K562 (cell line): ENCODE results near the gene ZNHIT2. TPM values are rescaled to one million over a fixed set of nuclear protein-coding genes. Genes with fewer than 3 reads are reported as not detected.

ENCODE experiments used
- ATAC-seq: fragments of 200-7000 bp; cut with Tn5 transposase; 3 replicates; pipeline ENCODE4 v1.9.1; 2020; ENCODE audit warnings: moderate library complexity
- BruUV-seq: library from RNA; stranded (reverse); fragments of 400-500 nt; replicated peaks from 2 replicates; lab custom pipeline; 2021; lab: Mats Ljungman, UMichigan
- CTCF ChIA-PET: fragments of 300-600 bp; formaldehyde crosslinking; extraction: SDS; loops from one replicate; lab custom pipeline; 2021; ENCODE audit warnings: low intra/inter-chr PET ratio; lab: Yijun Ruan, JAX
- POLR2A ChIA-PET: fragments of 300-600, 350-650 bp; sonication (Branson Sonifier 250); formaldehyde crosslinking; extraction: SDS; loops from one replicate; lab custom pipeline; 2021; ENCODE audit warnings: antibody characterized with exemption, inconsistent platforms; lab: Yijun Ruan, JAX
- DNase-seq, 4 experiments: peaks; one replicate each; pipeline versions ENCODE4 v3.0.0 to v3.0.0-alpha.2; 2011 to 2018; ENCODE audit warnings: low spot score in 3 of 4, mixed read lengths in 3 of 4; ENCODE audit errors: extremely low read depth in 1 of 4
- FAIRE-seq: peaks from 2 replicates; lab custom pipeline; 2011; peaks lifted over from hg19 to GRCh38; lab: Jason Lieb, UNC
- H2AFZ ChIP-seq: 2 replicates; pipeline ENCODE4 v1.6.0; 2011; ENCODE audit warnings: low read depth, low read length, control low read depth, inconsistent platforms
- H3K27ac ChIP-seq: fragments of 200-600 bp; 3 replicates; pipeline ENCODE4 v1.8.0; 2011; ENCODE audit warnings: low read depth, mild to moderate bottlenecking, control low read depth, inconsistent platforms, low read length, moderate library complexity, mixed read lengths; ENCODE audit errors: extremely low read depth
- H3K27me3 ChIP-seq, 2 experiments: fragments of 300-600 bp in 1 of 2; 2 replicates in 1 of 2; 3 replicates in 1 of 2; pipeline versions ENCODE4 v1.6.0 to v1.8.0; 2011; ENCODE audit warnings: inconsistent platforms in 2 of 2, low read length in 2 of 2, mild to moderate bottlenecking in 1 of 2, mixed read lengths in 1 of 2, moderate library complexity in 1 of 2; ENCODE audit not compliant: control insufficient read depth in 2 of 2, insufficient read depth in 2 of 2
- H3K36me3 ChIP-seq: fragments of 300-600 bp; 3 replicates; pipeline ENCODE4 v1.8.0; 2011; ENCODE audit warnings: mild to moderate bottlenecking, low read length, inconsistent platforms; ENCODE audit not compliant: control insufficient read depth, insufficient read depth
- H3K4me1 ChIP-seq, 2 experiments: fragments of 200-600 bp in 1 of 2; replicated peaks in 1 of 2; 2 replicates in 1 of 2; 3 replicates in 1 of 2; pipeline versions ENCODE4 v1.5.1 to v1.8.0; 2011; ENCODE audit warnings: inconsistent platforms in 2 of 2, low read length in 2 of 2, mild to moderate bottlenecking in 1 of 2, mixed read lengths in 1 of 2, moderate library complexity in 1 of 2; ENCODE audit not compliant: control insufficient read depth in 2 of 2, insufficient read depth in 2 of 2
- H3K4me2 ChIP-seq: 2 replicates; pipeline ENCODE4 v1.6.1; 2011; ENCODE audit warnings: low read length, control low read depth, inconsistent platforms, mixed read lengths; ENCODE audit not compliant: insufficient read depth
- H3K4me3 ChIP-seq: fragments of 200-600 bp; sonication (generic), shearing (Covaris generic); 2 replicates; pipeline ENCODE4 v1.5.1; 2016; ENCODE audit warnings: control low read depth, inconsistent platforms
- H3K79me2 ChIP-seq: fragments of 200-600 bp; 3 replicates; pipeline ENCODE4 v1.8.0; 2011; ENCODE audit warnings: low read length, inconsistent platforms; ENCODE audit not compliant: control insufficient read depth, insufficient read depth
- H3K9ac ChIP-seq, 2 experiments: 2 replicates each; pipeline versions ENCODE4 v1.6.0 to v1.6.1; 2011; ENCODE audit warnings: low read depth in 2 of 2, low read length in 2 of 2, control low read depth in 1 of 2, inconsistent platforms in 1 of 2, mild to moderate bottlenecking in 1 of 2, mixed read lengths in 1 of 2; ENCODE audit not compliant: insufficient read depth in 1 of 2
- H3K9me1 ChIP-seq: one replicate; pipeline ENCODE4 v1.6.0; 2011; ENCODE audit warnings: inconsistent platforms, mild to moderate bottlenecking, low read length, moderate library complexity; ENCODE audit not compliant: control insufficient read depth, insufficient read depth
- H3K9me3 ChIP-seq: replicated peaks from 2 replicates; pipeline ENCODE4 v1.5.1; 2011; ENCODE audit warnings: low read depth, low read length, inconsistent platforms; ENCODE audit not compliant: control insufficient read depth, insufficient read depth
- H4K20me1 ChIP-seq: replicated peaks from 2 replicates; pipeline ENCODE4 v1.6.1; 2011; ENCODE audit warnings: low read length, inconsistent platforms, mixed read lengths; ENCODE audit not compliant: control insufficient read depth, insufficient read depth
- ATF2 ChIP-seq: sonication (generic); formaldehyde crosslinking; IDR thresholded peaks from 2 replicates; pipeline ENCODE4 v1.8.1; 2022; ENCODE audit warnings: missing genetic modification reagents
- ESRRB ChIP-seq: fragments of 250-450 bp; sonication (Bioruptor Pico); IDR thresholded peaks from 2 replicates; pipeline ENCODE4 v1.5.0; 2020; ENCODE audit warnings: mild to moderate bottlenecking, moderate library complexity, borderline replicate concordance
- FOXK1 ChIP-seq: sonication (generic); formaldehyde crosslinking; IDR thresholded peaks from 2 replicates; pipeline ENCODE4 v1.8.0; 2022; ENCODE audit warnings: missing genetic modification reagents, mild to moderate bottlenecking, borderline replicate concordance
- JUND ChIP-seq, 2 experiments: IDR thresholded peaks; 2 replicates in 1 of 2; 3 replicates in 1 of 2; pipeline ENCODE4 v1.6.1; 2011; ENCODE audit warnings: borderline replicate concordance in 2 of 2, low read depth in 2 of 2, low read length in 2 of 2, improper control_type of control experiment in 1 of 2, missing biosample characterization in 1 of 2, missing genetic modification characterization in 1 of 2, missing genetic modification reagents in 1 of 2
- NR4A1 ChIP-seq, 2 experiments: fragments of 250-450 bp in 1 of 2; fragments of 450-650 bp in 1 of 2; sonication (Bioruptor Pico) in 1 of 2; IDR thresholded peaks; 2 replicates each; pipeline versions ENCODE4 v1.4.0 to v1.6.1; 2016 to 2020; ENCODE audit warnings: mild to moderate bottlenecking in 2 of 2, missing compliant biosample characterization in 1 of 2, missing genetic modification characterization in 1 of 2, moderate library complexity in 1 of 2
- RAD21 ChIP-seq, 2 experiments: fragments of 250-450 bp in 1 of 2; fragments of 450-650 bp in 1 of 2; sonication (Bioruptor Pico) in 1 of 2; formaldehyde crosslinking in 1 of 2; IDR thresholded peaks in 1 of 2; conservative IDR thresholded peaks in 1 of 2; 2 replicates each; pipeline versions ENCODE4 v1.4.0 to v1.8.0; 2020 to 2022; ENCODE audit warnings: mild to moderate bottlenecking in 2 of 2, moderate library complexity in 1 of 2
- WGBS: fragments of 100-300 bp; shearing (Covaris generic); methylation state at CpG from one replicate; pipeline ENCODE4 v1.1.6; 2016; ENCODE audit warnings: low coverage, mixed read lengths; ENCODE audit not compliant: insufficient coverage; ENCODE audit errors: missing lambda C conversion rate; 5-methylcytosine and 5-hydroxymethylcytosine counted together
- in situ Hi-C: fragments of 300-500 bp; cut with MboI; formaldehyde crosslinking; loops from 4 replicates; pipeline ENCODE4 v1.15.0; 2018; ENCODE audit warnings: inconsistent platforms, mixed read lengths
- intact Hi-C: fragments of 100-400 bp; cut with micrococcal nuclease; formaldehyde crosslinking; loops from 2 replicates; pipeline ENCODE4 v1.14.2; 2022
- polyA plus RNA-seq, 8 experiments: library from polyadenylated mRNA; depleted of rRNA in 4 of 8; stranded (reverse) in 5 of 8; unstranded in 3 of 8; fragments of >200 nt; fragmentation: Nextera tagmentation in 2 of 8; fragmentation: Illumina TruSeq in 1 of 8; extraction: Ambion mirVana in 2 of 8; extraction: Trizol in 1 of 8; gene quantifications; 2 replicates each; pipeline versions ENCODE4 v1.2.1 to v1.2.3, GENCODE V29; 2011 to 2014; ENCODE audit warnings: inconsistent platforms in 1 of 8, missing spikeins in 1 of 8
- total RNA-seq, 7 experiments: library from RNA; depleted of rRNA in 6 of 7; stranded (reverse); fragments of >200 nt in 6 of 7; fragmentation: Illumina TruSeq in 2 of 7; extraction: Trizol in 2 of 7; gene quantifications; 2 replicates each; pipeline versions ENCODE4 v1.2.1 to v1.2.3, GENCODE V29; 2011 to 2021; ENCODE audit warnings: low replicate concordance in 1 of 7

ZNHIT2 gene
- total and polyA plus RNA-seq, 9 of the 15 experiments (the other 6 are each of a cell fraction or from before 2014, with no cell fraction given): 0.08 to 39.0 (median 2.5) TPM

GRCh38 chr11:65111159-65111743 lies 6.2 kb downstream of the ZNHIT2 start (continued):
- TF ChIP-seq ATF2: no peak
- no peak for TF ChIP-seq ESRRB (CRISPR knock-in tag)

DNA sequence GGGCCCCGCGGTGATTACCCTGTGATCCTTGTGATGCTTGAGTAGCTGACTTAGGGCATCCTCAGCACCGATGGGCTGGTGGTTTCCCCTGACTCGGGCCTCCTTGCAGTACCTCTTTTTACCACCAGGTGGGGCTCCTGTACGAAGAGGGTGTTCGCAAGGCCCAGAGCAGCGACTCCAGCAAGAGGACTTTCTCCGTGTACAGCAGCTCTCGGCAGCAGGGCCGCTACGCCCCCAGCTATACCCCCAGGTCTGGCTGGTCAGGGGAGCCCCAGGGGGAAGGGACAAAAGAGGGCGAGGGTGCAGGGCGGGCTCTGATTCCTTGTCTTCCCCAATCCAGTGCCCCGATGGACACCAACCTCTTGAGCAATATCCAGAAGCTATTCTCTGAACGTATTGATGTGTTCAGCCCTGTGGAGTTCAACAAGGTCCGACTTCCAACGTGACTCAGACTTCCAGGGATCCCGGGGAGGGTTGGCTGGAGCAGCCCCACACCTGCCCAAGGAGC lies 7.1 kb downstream of the ZNHIT2 start:
- CTCF ChIA-PET: interaction anchor here (0.7 to 1.9 kb wide), 3 partner anchors 70 to 219 kb away, joined by 6 to 16 read pairs (median 10); partner anchors contain the start of gene CAPN1
- Histone ChIP-seq H3K4me1 (peaks cover 21 to 48% of the 10 kb centered on the region in 2 experiments), H2AFZ (no peak overlapping the region), H3K27me3 (no peaks in the 10 kb centered on the region), H3K4me3 (no peak overlapping the region), H3K9ac (peak overlapping the region in 1 of 2 experiments; percentile 75; a peak in 2 of 4 replicates), H3K79me2 (peaks cover 5% of the 10 kb centered on the region; the same call in 2 of the 3 replicates), H4K20me1 (no peaks in the 10 kb centered on the region), H3K27ac (no peak overlapping the region; the same call in 2 of the 3 replicates), H3K9me3 (no peaks in the 10 kb centered on the region), H3K9me1 (no peaks in the 10 kb centered on the region), H3K4me2 (peak overlapping the region; percentile 14; the same call in 1 of the 2 replicates), H3K36me3 (peaks cover 25% of the 10 kb centered on the region; the same call in 2 of the 3 replicates)
- peak; percentile 98 for FAIRE-seq
- no TSS peak for BruUV-seq
- in situ Hi-C loops (no loop called here), intact Hi-C loops (loop anchor here (2.0 to 10.0 kb wide), 5 partner anchors 70 to 263 kb away; partner anchors contain the start of genes CAPN1 and CDC42EP2)
- peak; percentile 59 for ATAC-seq
- POLR2A ChIA-PET: interaction anchor here (0.5 to 7.2 kb wide), 15 partner anchors 14 to 348 kb away, joined by 3 to 92 read pairs (median 4); partner anchors contain the start of genes BATF2, NEAT1, POLA2 and SPDYC
- peak; percentile 76 to 88 (median 80) for DNase-seq
- WGBS: 6% methylated on average over 18 of the region's 18 CpGs
- peak; percentile 38; the same call in 1 of the 2 replicates for TF ChIP-seq JUND (IDR thresholded peaks at IDR 0.05; ENCODE audit: borderline replicate concordance, low read depth, low read length)
- TF ChIP-seq JUND (tag; IDR thresholded peaks at IDR 0.05; ENCODE audit: borderline replicate concordance, low read depth, low read length): no peak
- TF ChIP-seq NR4A1 (CRISPR knock-in tag; IDR thresholded peaks at IDR 0.05): no peak
- no peak for TF ChIP-seq NR4A1 (tag; IDR thresholded peaks at IDR 0.05)
- TF ChIP-seq FOXK1 (CRISPR knock-in tag): 0 out of 2 replicates have a peak, but pooled peaks have one; percentile 56
- peak; percentile 70 to 74 for TF ChIP-seq RAD21 (CRISPR knock-in tag; conservative IDR thresholded peaks at IDR 0.05 in 1 of 2, IDR thresholded peaks at IDR 0.05 in 1 of 2)
